Hematopoietic multipotent progenitor cell (in vitro differentiated cells): ENCODE results near the gene SHISA4. TPM values are rescaled to one million over a fixed set of nuclear protein-coding genes. Genes with fewer than 3 reads are reported as not detected.

ENCODE experiments used
- DNase-seq, 3 donors: peaks; one replicate each; pipeline ENCODE4 v3.0.0-alpha.2; 2011 to 2015; ENCODE audit warnings: low read depth in 2 of 3, low spot score in 2 of 3
- total RNA-seq: library from RNA; depleted of rRNA; stranded (reverse); fragments of >200 nt; gene quantifications from one replicate; pipeline ENCODE4 v1.2.3, GENCODE V29; 2012

Gene SHISA4
- total RNA-seq, 1 donor, result 0.81 TPM

- no peak for DNase-seq
These were observed 7.6 kb upstream of the SHISA4 start for GRCh38 chr1:201880928-201881571.

GRCh38 chr1:201881617-201882016 lies 7.1 kb upstream of the SHISA4 start:
- DNase-seq, result no peak

- peak in 2 of 3 donors; percentile 81 to 92 for DNase-seq
These were observed 6.0 kb upstream of the SHISA4 start for GRCh38 chr1:201882665-201883132.

- no peak for DNase-seq
These were observed 5.4 kb upstream of the SHISA4 start for GRCh38 chr1:201883266-201883665.

GRCh38 chr1:201883786-201884185 lies 4.9 kb upstream of the SHISA4 start:
- peak in 2 of 3 donors; percentile 32 to 67 for DNase-seq

GRCh38 chr1:201884425-201884824 lies 4.3 kb upstream of the SHISA4 start:
- DNase-seq, result no peak

GRCh38 chr1:201885531-201886075 lies 3.1 kb upstream of the SHISA4 start:
- DNase-seq, result no peak

GRCh38 chr1:201886103-201886885 lies 2.4 kb upstream of the SHISA4 start:
- DNase-seq, result no peak

GRCh38 chr1:201887116-201887866 lies 1.4 kb upstream of the SHISA4 start:
- DNase-seq, result no peak

GRCh38 chr1:201889090-201889968 lies 631 bp downstream of the SHISA4 start:
- no peak for DNase-seq

GRCh38 chr1:201890223-201890622 lies 1.5 kb downstream of the SHISA4 start:
- no peak for DNase-seq

GRCh38 chr1:201890806-201891450 lies 2.2 kb downstream of the SHISA4 start:
- no peak for DNase-seq

- no peak for DNase-seq
These were observed 2.9 kb downstream of the SHISA4 start for GRCh38 chr1:201891451-201892045.

GRCh38 chr1:201892211-201892610 lies 3.5 kb downstream of the SHISA4 start:
- no peak for DNase-seq

GRCh38 chr1:201893431-201893830 lies 4.7 kb downstream of the SHISA4 start:
- no peak for DNase-seq

GRCh38 chr1:201894343-201895119 lies 5.8 kb downstream of the SHISA4 start:
- DNase-seq, result no peak

GRCh38 chr1:201895120-201895665 lies 6.5 kb downstream of the SHISA4 start:
- DNase-seq, result no peak
